ENCODE data around the gene TMEM123.
"Not testable (repeated sequence)": the region's sequence is repeated elsewhere in the genome, so short reads cannot be mapped to it uniquely, and the experiment has no call there.

The TMEM123 gene

GRCh38 chr11:102448869-102449224, 3.7 kb downstream of the TMEM123 start:
- no peak for DNase-seq (ENCODE audit: low spot score)

DNA sequence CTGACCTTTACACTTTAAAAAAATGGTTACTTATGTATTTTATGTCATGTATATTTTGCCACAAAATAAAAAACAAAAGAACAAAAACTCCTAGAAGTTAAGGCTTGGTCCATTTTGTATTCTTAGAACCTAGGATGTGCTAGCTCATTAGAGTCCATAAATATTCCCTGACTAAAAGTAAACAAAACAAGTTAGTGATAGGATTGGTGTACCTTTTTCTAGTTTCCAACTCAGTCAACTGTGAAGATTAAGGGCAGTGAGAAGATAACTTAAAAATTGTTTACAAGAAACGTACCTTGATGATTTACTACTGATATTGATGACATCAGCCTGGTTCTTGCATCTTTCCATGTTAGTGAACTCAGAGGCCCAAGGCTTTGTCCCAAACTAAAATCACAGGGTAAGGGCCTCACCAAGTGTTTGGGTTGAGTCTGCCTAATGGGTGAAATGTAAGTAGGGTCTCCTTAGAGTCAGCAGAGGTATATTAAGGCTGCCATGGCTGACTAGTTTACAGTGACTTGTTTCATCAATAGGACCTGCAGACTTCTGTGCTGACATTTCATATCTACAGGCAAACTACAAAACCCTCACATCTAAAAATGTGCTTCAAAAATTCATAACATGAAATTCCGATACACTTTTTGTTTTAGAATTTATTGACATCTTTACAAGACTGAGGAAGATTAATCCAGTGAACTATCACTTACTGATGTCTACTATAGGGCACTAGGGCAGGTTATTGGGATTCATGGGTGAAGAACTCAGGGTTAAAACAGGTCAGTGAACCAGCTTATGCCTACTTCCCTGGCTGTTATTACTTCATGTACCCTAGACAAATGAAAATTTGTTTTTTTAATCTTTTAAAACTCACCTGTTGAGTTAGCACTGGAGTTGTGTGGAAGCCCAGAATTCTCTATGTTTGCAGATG, 4.4 kb downstream of the TMEM123 start:
- DNase-seq (ENCODE audit: low spot score) = no peak

DNA sequence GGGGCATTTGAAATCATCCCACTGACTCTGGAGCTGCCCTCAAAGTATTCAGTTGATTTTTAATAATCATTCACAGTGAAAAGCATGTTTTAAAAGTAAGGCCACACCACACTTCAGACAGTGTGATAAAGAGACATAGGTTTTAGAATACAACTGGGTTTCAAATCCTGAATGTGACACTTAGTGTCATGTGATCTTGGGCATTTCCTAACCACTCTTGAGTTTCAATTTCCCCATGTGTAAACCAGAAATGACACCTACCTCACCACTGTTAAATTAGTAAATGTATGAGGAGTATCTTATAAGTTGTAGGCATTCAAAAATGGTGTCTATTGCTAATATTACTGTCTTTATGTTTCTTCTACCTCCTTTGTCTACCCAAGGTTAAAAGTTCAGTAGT, 5.4 kb downstream of the TMEM123 start:
- DNase-seq (ENCODE audit: low spot score) = no peak

- DNase-seq (ENCODE audit: low spot score) = peak; percentile 63
Measured at GRCh38 chr11:102446606-102447005, 6.0 kb downstream of the TMEM123 start.

DNA sequence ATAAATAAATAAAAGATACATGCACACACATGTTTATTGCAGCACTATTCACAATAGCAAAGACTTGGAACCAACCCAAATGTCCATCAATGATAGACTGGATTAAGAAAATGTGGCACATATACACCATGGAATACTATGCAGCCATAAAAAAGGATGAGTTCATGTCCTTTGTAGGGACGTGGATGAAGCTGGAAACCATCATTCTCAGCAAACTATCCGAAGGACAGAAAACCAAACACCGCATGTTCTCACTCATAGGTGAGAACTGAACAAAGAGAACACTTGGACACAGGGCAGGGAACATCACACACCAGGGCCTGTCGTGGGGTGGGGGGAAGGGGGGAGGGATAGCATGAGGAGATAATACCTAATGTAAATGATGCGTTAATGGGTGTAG, 7.9 kb downstream of the TMEM123 start:
- DNase-seq (ENCODE audit: low spot score) = not testable (repeated sequence)

DNA sequence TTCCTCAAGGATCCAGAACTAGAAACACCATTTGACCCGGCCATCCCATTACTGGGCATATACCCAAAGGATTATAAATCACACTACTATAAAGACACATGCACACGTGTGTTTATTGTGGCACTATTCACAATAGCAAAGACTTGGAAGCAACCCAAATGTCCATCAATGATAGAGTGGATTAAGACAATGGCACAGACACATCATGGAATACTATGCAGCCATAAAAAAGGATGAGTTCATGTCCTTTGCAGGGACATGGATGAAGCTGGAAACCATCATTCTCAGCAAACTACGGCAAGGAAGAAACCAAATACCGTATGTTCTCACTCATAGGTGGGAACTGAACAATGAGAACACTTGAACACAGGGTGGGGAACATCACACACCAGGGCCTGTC, 8.4 kb downstream of the TMEM123 start:
- DNase-seq (ENCODE audit: low spot score) = not testable (repeated sequence)

- DNase-seq (ENCODE audit: low spot score) = not testable (repeated sequence)
Measured at GRCh38 chr11:102439063-102439363, 13.6 kb downstream of the TMEM123 start.

DNA sequence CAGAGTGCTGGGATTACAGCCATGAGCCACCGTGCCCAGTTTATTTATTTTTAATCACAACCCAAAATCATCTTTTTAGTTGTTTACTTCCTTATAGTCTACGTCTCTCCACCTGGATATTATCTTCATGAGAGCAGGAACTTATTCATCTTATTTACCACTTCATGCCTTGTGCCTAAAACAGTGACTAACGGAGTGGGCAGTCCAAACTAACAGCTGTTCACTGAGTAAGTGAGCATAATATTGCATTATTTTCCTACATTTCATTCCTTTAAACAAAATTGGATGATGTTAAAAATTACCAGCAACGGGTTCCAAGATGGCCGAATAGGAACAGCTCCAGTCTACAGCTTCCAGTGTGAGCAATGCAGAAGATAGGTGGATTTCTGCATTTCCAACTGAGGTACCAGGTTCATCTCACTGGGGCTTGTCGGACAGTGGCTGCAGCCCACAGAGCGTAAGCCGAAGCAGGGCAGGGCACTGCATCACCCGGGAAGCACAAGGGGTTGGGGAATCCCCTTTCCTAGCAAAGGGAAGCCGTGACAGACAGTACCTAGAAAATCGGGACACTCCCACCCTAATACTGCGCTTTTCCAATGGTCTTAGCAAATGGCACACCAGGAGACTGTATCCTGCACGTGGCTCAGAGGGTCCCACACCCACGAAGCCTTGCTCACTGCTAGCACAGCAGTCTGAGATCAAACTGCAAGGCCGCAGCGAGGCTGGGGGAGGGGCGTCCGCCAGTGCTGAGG, 14.1 kb downstream of the TMEM123 start:
- no peak for DNase-seq (ENCODE audit: low spot score)

GRCh38 chr11:102437727-102438126, 14.8 kb downstream of the TMEM123 start:
- no peak for DNase-seq (ENCODE audit: low spot score)

- no peak for DNase-seq (ENCODE audit: low spot score)
Measured at GRCh38 chr11:102436976-102437375, 15.6 kb downstream of the TMEM123 start.

GRCh38 chr11:102436561-102436960, 16.0 kb downstream of the TMEM123 start:
- DNase-seq (ENCODE audit: low spot score) = peak; percentile 71

- DNase-seq (ENCODE audit: low spot score) = no peak
Measured at GRCh38 chr11:102435688-102436087, 16.9 kb downstream of the TMEM123 start.

- not testable (repeated sequence) for DNase-seq (ENCODE audit: low spot score)
Measured at GRCh38 chr11:102433571-102433970, 19.0 kb downstream of the TMEM123 start.

GRCh38 chr11:102432560-102432959, 20.0 kb downstream of the TMEM123 start:
- not testable (repeated sequence) for DNase-seq (ENCODE audit: low spot score)

- no peak for DNase-seq (ENCODE audit: low spot score)
Measured at GRCh38 chr11:102431404-102431803, 21.2 kb downstream of the TMEM123 start.

GRCh38 chr11:102430158-102430836, 22.3 kb downstream of the TMEM123 start:
- no peak for DNase-seq (ENCODE audit: low spot score)

GRCh38 chr11:102429691-102430090, 22.9 kb downstream of the TMEM123 start:
- no peak for DNase-seq (ENCODE audit: low spot score)

DNA sequence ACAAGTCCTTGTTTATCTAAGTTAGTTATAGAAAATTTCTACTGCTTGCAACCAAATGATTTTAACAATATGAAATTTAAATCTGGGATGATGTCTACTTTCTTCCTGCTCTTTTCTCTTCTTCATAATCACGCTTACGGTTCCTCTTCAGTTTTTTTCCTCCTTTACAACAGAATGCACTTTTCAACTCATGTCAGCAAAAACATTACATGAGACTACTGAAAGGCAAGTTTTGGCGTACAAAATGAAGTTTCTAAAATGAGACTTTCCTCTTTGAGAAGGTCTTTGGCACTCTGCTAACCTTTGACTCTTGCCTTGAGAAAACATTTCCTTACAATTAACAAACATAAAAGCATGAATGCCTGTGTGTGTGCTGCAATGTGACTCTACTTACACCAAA, 23.3 kb downstream of the TMEM123 start:
- no peak for DNase-seq (ENCODE audit: low spot score)

GRCh38 chr11:102428696-102429095, 23.9 kb downstream of the TMEM123 start:
- DNase-seq (ENCODE audit: low spot score) = no peak

DNA sequence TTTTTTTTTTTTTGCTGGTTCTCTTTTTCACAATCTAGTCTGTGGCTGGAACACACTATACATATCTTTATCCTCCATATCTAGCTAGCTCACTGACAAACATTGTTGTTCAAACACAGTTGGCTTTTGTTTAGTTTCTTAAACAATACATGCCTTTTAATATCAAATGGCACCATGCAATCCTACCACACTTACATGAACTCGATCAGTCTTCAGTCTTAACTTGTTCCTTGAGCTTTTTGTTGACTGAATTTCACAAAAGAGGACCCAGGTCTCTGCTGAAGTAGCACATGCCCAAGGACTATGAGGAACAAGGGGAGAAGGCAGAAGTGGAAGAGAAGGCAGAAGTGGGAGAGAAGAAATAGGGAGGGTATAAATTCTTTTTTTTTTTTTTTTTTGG, 25.5 kb downstream of the TMEM123 start:
- DNase-seq (ENCODE audit: low spot score) = no peak

GRCh38 chr11:102426570-102426969, 26.0 kb downstream of the TMEM123 start:
- DNase-seq (ENCODE audit: low spot score) = no peak

DNA sequence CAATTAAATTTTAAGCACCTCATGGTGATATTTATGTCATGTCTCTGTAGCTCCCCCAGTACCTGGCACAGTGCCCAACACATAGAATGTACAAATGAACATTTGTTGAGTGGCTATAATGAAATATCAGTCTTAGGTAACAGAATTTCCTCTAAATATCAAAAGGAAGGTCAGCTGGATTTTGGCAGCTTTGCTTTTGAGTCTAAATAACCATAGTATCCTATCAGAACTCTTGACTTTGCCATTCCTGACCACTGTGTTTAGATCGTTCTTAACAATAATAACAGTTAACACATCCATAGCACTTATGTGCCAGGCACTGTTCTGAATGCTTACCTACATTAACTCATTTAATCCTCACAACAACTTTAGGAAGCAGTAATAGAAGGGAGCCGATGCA, 26.6 kb downstream of the TMEM123 start:
- no peak for DNase-seq (ENCODE audit: low spot score)

- DNase-seq (ENCODE audit: low spot score) = no peak
Measured at GRCh38 chr11:102423936-102424335, 28.6 kb downstream of the TMEM123 start.
